SK-N-SH treated with all-trans-retinoic acid at 6 μM for 48 hours (cell line): ENCODE results near the gene ELK4.

Experiments
- ATAC-seq: fragments of 200-7000 bp; cut with Tn5 transposase; 3 replicates; pipeline ENCODE4 v1.9.1; 2020; ENCODE audit warnings: mild to moderate bottlenecking, moderate library complexity
- ARNTL ChIP-seq: fragments of 450-650 bp; formaldehyde crosslinking; IDR thresholded peaks from 2 replicates; pipeline ENCODE4 v1.5.0; 2020; ENCODE audit warnings: low read depth, mild to moderate bottlenecking, moderate library complexity, borderline replicate concordance
- BACH2 ChIP-seq: fragments of 250-450 bp; sonication (Bioruptor Pico); IDR thresholded peaks from 2 replicates; pipeline ENCODE4 v1.9.0; 2021; ENCODE audit warnings: mild to moderate bottlenecking, borderline replicate concordance
- CREB5 ChIP-seq: fragments of 250-450 bp; sonication (Bioruptor Pico); IDR thresholded peaks from 2 replicates; pipeline ENCODE4 v1.5.1; 2020; ENCODE audit warnings: low read depth, mild to moderate bottlenecking, moderate library complexity
- CSDC2 ChIP-seq: fragments of 250-450 bp; sonication (Bioruptor Pico); IDR thresholded peaks from 2 replicates; pipeline ENCODE4 v1.5.0; 2020; ENCODE audit warnings: mild to moderate bottlenecking, moderate library complexity
- CSRNP3 ChIP-seq: fragments of 250-450 bp; sonication (Bioruptor Pico); IDR thresholded peaks from 2 replicates; pipeline ENCODE4 v1.5.1; 2021; ENCODE audit warnings: mild to moderate bottlenecking, moderate library complexity
- ESRRG ChIP-seq: fragments of 250-450 bp; sonication (Bioruptor Pico); IDR thresholded peaks from 2 replicates; pipeline ENCODE4 v1.6.1; 2021; ENCODE audit warnings: mild to moderate bottlenecking
- GLIS3 ChIP-seq: fragments of 250-450 bp; sonication (Bioruptor Pico); IDR thresholded peaks from 2 replicates; pipeline ENCODE4 v1.5.0; 2020; ENCODE audit warnings: mild to moderate bottlenecking, moderate library complexity
- ISL1 ChIP-seq: fragments of 250-450 bp; sonication (Bioruptor Pico); IDR thresholded peaks from 2 replicates; pipeline ENCODE4 v2.1.2; 2022; ENCODE audit warnings: mild to moderate bottlenecking, moderate library complexity
- OSR1 ChIP-seq: fragments of 250-450 bp; sonication (Bioruptor Pico); IDR thresholded peaks from 2 replicates; pipeline ENCODE4 v1.8.0; 2022; ENCODE audit warnings: moderate library complexity, mild to moderate bottlenecking, inconsistent platforms
- PPARA ChIP-seq: fragments of 250-450 bp; sonication (Bioruptor Pico); IDR thresholded peaks from 2 replicates; pipeline ENCODE4 v1.5.0; 2020; ENCODE audit warnings: mild to moderate bottlenecking, borderline replicate concordance
- TOX ChIP-seq: fragments of 250-450 bp; sonication (Bioruptor Pico); IDR thresholded peaks from 2 replicates; pipeline ENCODE4 v1.8.0; 2021; ENCODE audit warnings: mild to moderate bottlenecking, moderate library complexity, borderline replicate concordance
- ZC3H10 ChIP-seq: fragments of 250-450 bp; sonication (Bioruptor Pico); IDR thresholded peaks from 2 replicates; pipeline ENCODE4 v1.5.1; 2021; ENCODE audit warnings: mild to moderate bottlenecking, moderate library complexity
- ZFP3 ChIP-seq: fragments of 250-450 bp; sonication (Bioruptor Pico); IDR thresholded peaks from 2 replicates; pipeline ENCODE4 v1.5.0; 2020; ENCODE audit warnings: mild to moderate bottlenecking, moderate library complexity
- ZFP30 ChIP-seq: fragments of 450-650 bp; formaldehyde crosslinking; IDR thresholded peaks from 2 replicates; pipeline ENCODE4 v1.5.0; 2022; ENCODE audit warnings: mild to moderate bottlenecking, moderate library complexity
- ZNF70 ChIP-seq: fragments of 450-650 bp; formaldehyde crosslinking; IDR thresholded peaks from 2 replicates; pipeline ENCODE4 v1.5.0; 2020; ENCODE audit warnings: mild to moderate bottlenecking, moderate library complexity
- ZNF8 ChIP-seq: fragments of 450-650 bp; formaldehyde crosslinking; IDR thresholded peaks from 2 replicates; pipeline ENCODE4 v1.5.0; 2020; ENCODE audit warnings: mild to moderate bottlenecking, moderate library complexity
- TF ChIP-seq, protein P1 (sequence below): fragments of 250-450 bp; sonication (Bioruptor Pico); IDR thresholded peaks from 2 replicates; pipeline ENCODE4 v1.8.0; 2020; ENCODE audit warnings: mild to moderate bottlenecking, moderate library complexity, borderline replicate concordance
- TF ChIP-seq, protein P2 (sequence below): fragments of 250-450 bp; sonication (Bioruptor Pico); IDR thresholded peaks from 2 replicates; pipeline ENCODE4 v1.5.0; 2020; ENCODE audit warnings: mild to moderate bottlenecking, moderate library complexity
- TF ChIP-seq, protein P3 (sequence below): fragments of 250-450 bp; sonication (Bioruptor Pico); IDR thresholded peaks from 2 replicates; pipeline ENCODE4 v1.8.0; 2021; ENCODE audit warnings: low read depth, mild to moderate bottlenecking, moderate library complexity, borderline replicate concordance

Gene ELK4

DNA sequence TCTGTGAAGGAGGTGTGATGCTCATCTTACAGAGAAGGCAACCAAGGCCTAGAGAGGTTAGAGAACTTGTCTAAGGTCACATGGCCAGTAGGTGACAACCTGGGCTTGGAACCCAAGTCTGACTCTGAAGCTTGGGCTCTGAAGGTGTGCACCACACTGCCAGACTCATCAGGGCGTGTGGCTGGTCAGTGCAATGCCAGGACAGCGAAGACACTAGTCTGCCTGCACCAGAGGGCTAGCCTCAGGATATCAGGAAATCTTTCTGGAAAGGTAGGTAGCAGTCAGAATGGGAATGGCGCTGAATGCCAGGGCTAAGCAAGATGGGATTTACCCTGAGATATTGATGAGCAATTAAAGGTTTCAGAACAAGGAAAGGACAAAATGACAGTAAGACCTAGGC is 34.9 kb downstream of the ELK4 start:
- no peak for TF ChIP-seq ESRRG (CRISPR knock-in tag)
- no peak for TF ChIP-seq CSRNP3
- TF ChIP-seq ZNF70 (CRISPR knock-in tag), result no peak
- TF ChIP-seq BACH2 (CRISPR knock-in tag), result no peak
- no peak for ATAC-seq

DNA sequence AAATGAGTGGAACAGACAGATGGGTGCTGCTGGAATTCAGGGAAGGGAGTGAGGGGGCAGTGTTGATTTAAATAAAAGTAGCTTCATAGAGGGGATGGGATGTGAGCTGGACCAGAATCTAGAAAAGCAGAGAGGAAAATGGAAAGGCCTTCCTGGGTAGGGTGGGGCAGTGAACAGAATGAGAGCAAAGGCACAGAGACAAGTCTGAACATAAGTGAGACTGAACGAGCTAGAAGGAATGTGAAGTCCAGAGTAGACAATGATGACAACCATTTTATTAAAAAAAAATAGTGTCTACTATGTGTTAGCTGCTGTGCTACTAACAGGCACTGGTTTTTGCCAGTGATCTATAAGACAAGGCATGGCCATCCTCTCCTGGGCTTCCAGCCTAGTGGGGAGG is 36.0 kb downstream of the ELK4 start:
- no peak for ATAC-seq
- no peak for TF ChIP-seq ARNTL
- no peak for TF ChIP-seq PPARA
- TF ChIP-seq GLIS3, result no peak
- TF ChIP-seq, protein P1, sequence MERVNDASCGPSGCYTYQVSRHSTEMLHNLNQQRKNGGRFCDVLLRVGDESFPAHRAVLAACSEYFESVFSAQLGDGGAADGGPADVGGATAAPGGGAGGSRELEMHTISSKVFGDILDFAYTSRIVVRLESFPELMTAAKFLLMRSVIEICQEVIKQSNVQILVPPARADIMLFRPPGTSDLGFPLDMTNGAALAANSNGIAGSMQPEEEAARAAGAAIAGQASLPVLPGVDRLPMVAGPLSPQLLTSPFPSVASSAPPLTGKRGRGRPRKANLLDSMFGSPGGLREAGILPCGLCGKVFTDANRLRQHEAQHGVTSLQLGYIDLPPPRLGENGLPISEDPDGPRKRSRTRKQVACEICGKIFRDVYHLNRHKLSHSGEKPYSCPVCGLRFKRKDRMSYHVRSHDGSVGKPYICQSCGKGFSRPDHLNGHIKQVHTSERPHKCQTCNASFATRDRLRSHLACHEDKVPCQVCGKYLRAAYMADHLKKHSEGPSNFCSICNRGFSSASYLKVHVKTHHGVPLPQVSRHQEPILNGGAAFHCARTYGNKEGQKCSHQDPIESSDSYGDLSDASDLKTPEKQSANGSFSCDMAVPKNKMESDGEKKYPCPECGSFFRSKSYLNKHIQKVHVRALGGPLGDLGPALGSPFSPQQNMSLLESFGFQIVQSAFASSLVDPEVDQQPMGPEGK (CRISPR knock-in tag), result no peak
- TF ChIP-seq ESRRG (CRISPR knock-in tag), result no peak
- TF ChIP-seq, protein P2, sequence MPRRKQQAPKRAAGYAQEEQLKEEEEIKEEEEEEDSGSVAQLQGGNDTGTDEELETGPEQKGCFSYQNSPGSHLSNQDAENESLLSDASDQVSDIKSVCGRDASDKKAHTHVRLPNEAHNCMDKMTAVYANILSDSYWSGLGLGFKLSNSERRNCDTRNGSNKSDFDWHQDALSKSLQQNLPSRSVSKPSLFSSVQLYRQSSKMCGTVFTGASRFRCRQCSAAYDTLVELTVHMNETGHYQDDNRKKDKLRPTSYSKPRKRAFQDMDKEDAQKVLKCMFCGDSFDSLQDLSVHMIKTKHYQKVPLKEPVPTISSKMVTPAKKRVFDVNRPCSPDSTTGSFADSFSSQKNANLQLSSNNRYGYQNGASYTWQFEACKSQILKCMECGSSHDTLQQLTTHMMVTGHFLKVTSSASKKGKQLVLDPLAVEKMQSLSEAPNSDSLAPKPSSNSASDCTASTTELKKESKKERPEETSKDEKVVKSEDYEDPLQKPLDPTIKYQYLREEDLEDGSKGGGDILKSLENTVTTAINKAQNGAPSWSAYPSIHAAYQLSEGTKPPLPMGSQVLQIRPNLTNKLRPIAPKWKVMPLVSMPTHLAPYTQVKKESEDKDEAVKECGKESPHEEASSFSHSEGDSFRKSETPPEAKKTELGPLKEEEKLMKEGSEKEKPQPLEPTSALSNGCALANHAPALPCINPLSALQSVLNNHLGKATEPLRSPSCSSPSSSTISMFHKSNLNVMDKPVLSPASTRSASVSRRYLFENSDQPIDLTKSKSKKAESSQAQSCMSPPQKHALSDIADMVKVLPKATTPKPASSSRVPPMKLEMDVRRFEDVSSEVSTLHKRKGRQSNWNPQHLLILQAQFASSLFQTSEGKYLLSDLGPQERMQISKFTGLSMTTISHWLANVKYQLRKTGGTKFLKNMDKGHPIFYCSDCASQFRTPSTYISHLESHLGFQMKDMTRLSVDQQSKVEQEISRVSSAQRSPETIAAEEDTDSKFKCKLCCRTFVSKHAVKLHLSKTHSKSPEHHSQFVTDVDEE (CRISPR knock-in tag), result no peak
- no peak for TF ChIP-seq ISL1 (CRISPR knock-in tag)
- TF ChIP-seq ZC3H10 (CRISPR knock-in tag), result no peak
- no peak for TF ChIP-seq OSR1
- no peak for TF ChIP-seq ZFP3 (CRISPR knock-in tag)
- TF ChIP-seq ZFP30 (CRISPR knock-in tag), result no peak
- no peak for TF ChIP-seq CREB5 (CRISPR knock-in tag)

- TF ChIP-seq TOX (CRISPR knock-in tag) (no peak), ZFP3 (CRISPR knock-in tag) (no peak), ZFP30 (CRISPR knock-in tag) (no peak), ESRRG (CRISPR knock-in tag) (no peak), ZNF8 (CRISPR knock-in tag) (no peak), CSDC2 (CRISPR knock-in tag) (no peak), CSRNP3 (no peak), BACH2 (CRISPR knock-in tag) (no peak)
- TF ChIP-seq, protein P1 (CRISPR knock-in tag), result no peak
- TF ChIP-seq, protein P3, sequence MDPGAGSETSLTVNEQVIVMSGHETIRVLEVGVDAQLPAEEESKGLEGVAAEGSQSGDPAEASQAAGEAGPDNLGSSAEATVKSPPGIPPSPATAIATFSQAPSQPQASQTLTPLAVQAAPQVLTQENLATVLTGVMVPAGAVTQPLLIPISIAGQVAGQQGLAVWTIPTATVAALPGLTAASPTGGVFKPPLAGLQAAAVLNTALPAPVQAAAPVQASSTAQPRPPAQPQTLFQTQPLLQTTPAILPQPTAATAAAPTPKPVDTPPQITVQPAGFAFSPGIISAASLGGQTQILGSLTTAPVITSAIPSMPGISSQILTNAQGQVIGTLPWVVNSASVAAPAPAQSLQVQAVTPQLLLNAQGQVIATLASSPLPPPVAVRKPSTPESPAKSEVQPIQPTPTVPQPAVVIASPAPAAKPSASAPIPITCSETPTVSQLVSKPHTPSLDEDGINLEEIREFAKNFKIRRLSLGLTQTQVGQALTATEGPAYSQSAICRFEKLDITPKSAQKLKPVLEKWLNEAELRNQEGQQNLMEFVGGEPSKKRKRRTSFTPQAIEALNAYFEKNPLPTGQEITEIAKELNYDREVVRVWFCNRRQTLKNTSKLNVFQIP (CRISPR knock-in tag), result no peak
- TF ChIP-seq, all 23 proteins: peak for 0
- no peak for ATAC-seq
Observed at GRCh38 chr1:205595435-205595834, 36.4 kb downstream of the ELK4 start.
